Skeletal muscle satellite cell (primary cell): ENCODE results near the gene PPP1R16B.

Experiments used
- H3K27me3 ChIP-seq: 2 replicates; pipeline ENCODE4 v1.7.0; 2013; ENCODE audit warnings: low read length; ENCODE audit not compliant: control insufficient read depth, insufficient read depth
- H3K36me3 ChIP-seq: 2 replicates; pipeline ENCODE4 v1.7.0; 2013; ENCODE audit warnings: mild to moderate bottlenecking, control low read depth, low read length; ENCODE audit not compliant: insufficient read depth
- H3K4me1 ChIP-seq: 2 replicates; pipeline ENCODE4 v1.7.0; 2013; ENCODE audit warnings: low read length; ENCODE audit not compliant: control insufficient read depth, insufficient read depth
- H3K4me2 ChIP-seq: 2 replicates; pipeline ENCODE4 v1.7.0; 2013; ENCODE audit warnings: mild to moderate bottlenecking, low read length
- H3K4me3 ChIP-seq: 2 replicates; pipeline ENCODE4 v1.7.0; 2013; ENCODE audit warnings: low read length
- H3K9ac ChIP-seq: 2 replicates; pipeline ENCODE4 v1.7.0; 2013; ENCODE audit warnings: mild to moderate bottlenecking, low read depth, low read length, moderate library complexity
- H3K9me3 ChIP-seq: replicated peaks from 2 replicates; pipeline ENCODE4 v1.7.0; 2013; ENCODE audit warnings: mild to moderate bottlenecking, control low read depth, low read length

Gene PPP1R16B

DNA sequence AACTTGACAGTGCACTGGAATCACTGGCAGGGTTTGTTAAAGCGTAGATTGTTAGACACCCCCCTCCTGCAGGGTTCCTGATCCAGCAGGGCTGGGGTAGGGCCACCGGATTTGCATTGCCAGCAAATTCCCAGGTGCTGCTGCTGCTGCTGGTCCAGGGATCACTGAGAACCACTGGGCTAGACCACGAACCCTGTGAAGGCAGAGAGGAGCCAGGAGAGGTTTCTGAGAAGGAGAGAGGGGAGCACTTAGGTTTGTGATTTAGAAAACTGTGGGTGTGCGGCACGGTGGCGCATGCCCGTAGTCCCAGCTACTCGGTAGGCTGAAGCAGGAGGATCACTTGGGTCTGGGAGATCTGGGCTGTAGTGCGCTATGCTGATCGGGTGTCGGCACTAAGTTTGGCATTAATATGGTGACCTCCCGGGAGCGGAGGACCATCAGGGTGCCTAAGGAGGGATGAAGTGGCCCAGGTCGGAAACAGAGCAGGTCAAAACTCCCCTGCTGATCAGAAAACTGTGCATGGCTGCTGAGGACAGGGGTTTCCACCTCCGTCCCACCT is 67.1 kb downstream of the PPP1R16B start:
- H3K4me2 ChIP-seq, result no peak overlapping the region
- H3K36me3 ChIP-seq, result no peaks in the 10 kb centered on the region
- H3K4me1 ChIP-seq, result no peaks in the 10 kb centered on the region
- H3K4me3 ChIP-seq, result no peak overlapping the region
- H3K9ac ChIP-seq, result no peak overlapping the region
- H3K27me3 ChIP-seq, result peaks cover 49% of the 10 kb centered on the region
- no peaks in the 10 kb centered on the region for H3K9me3 ChIP-seq

DNA sequence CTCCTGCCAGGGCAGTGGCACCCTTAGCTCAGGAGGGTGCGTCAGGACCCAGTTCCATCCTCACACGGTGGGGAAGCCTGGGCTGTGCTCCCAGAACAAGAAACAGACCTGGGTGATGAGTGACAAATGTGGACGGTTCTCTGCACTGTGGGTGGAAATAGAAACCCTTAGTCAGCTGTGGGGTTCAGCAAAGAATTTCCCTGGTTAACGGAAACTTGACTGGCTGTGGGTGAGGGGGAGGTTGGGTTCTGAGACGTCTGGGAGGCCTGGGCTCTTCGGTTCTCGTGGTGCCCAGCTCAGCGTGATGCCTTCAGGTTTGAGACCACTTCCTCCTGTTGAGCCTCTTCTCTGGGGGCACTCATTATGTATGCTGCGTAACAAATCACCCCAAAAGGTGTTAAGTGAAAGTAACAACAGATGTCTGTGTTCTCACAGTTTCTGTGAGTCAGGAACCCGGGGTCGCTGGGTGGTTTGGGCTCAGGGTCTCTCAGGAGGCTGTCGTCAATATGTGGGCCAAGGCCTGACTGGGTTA is 67.6 kb downstream of the PPP1R16B start:
- Histone ChIP-seq H3K36me3 (no peaks in the 10 kb centered on the region), H3K4me3 (no peak overlapping the region), H3K9ac (no peak overlapping the region), H3K4me2 (no peak overlapping the region), H3K9me3 (no peaks in the 10 kb centered on the region), H3K27me3 (peaks cover 49% of the 10 kb centered on the region), H3K4me1 (no peaks in the 10 kb centered on the region)

DNA sequence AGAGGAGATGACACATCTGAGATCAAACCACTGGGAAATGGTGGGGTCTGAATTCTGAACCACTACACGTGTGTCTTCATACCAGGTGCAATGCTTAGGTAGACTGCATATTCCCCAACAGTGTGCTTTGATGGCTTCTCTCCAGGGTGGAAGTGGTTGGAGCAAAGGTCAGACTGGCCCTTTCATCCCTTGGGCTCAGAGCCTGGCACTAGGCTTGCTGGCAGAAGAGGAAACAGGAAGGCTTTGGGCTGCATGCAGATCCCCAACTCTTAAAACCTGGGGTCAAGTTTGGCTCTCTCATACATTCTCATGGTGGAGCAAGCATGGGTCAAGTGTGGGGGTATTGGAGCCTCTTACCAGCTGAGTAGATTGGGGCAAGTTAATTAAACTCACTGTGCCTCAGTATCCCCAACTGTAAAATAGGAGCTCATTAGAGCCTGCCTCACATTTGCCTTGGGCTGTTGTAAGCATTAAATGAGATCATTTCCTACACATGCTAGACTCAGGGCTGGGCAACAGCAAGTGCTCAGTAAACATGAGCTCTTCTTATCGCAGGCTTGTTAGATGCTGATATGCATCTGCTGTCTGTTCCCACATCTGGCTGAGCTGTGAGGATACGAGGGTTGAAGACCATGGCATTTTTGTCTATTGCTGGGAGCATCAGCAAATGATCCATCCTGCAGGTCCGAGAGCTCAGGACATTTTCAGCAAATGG is 69.1 kb downstream of the PPP1R16B start:
- Histone ChIP-seq H3K4me3 (no peak overlapping the region), H3K4me2 (no peak overlapping the region), H3K4me1 (no peaks in the 10 kb centered on the region), H3K9me3 (no peaks in the 10 kb centered on the region), H3K36me3 (no peaks in the 10 kb centered on the region), H3K27me3 (peaks cover 51% of the 10 kb centered on the region), H3K9ac (no peak overlapping the region)

DNA sequence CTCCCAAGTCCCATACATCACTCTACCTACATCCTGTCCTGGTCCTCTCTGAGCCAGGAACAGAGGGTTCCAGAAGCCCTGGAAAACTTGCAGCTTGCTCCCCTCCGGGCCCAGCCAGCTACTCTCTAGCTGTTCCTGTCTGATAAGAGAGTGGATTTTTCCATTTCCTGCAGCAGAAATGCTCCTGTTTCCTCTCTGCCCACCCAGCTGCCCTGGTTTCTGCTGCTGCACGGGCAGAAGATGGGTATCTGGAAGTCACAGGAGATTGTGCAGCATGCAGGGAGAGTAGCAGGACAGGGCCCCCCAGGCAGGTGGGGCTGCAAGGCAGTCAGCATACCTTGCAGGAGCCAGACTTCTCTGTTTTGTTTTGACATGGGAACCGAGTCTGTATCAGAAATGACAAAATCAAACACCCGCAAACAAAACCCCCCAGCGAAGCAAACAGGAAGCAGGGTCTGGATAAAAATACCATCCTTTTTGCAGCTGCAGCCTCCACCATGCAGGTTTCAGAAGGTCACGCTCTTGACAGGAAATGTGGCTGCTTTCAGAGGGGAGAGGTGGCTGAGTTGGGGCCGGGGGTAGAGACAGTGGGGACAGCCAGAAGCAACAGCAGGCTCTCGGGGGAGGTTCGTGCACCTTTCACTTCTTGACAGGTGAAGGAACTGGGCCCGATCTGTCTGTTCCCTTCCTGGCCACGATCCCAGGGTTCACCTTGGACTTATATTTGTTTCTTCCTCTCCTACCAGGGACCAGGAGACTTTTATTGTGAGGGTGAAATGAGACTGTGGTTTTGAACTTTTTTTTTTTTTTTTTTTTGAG is 69.9 kb downstream of the PPP1R16B start:
- H3K36me3 ChIP-seq, result no peaks in the 10 kb centered on the region
- H3K27me3 ChIP-seq, result peaks cover 55% of the 10 kb centered on the region
- no peak overlapping the region for H3K9ac ChIP-seq
- H3K4me1 ChIP-seq, result no peaks in the 10 kb centered on the region
- no peak overlapping the region for H3K4me2 ChIP-seq
- no peaks in the 10 kb centered on the region for H3K9me3 ChIP-seq
- H3K4me3 ChIP-seq, result no peak overlapping the region

DNA sequence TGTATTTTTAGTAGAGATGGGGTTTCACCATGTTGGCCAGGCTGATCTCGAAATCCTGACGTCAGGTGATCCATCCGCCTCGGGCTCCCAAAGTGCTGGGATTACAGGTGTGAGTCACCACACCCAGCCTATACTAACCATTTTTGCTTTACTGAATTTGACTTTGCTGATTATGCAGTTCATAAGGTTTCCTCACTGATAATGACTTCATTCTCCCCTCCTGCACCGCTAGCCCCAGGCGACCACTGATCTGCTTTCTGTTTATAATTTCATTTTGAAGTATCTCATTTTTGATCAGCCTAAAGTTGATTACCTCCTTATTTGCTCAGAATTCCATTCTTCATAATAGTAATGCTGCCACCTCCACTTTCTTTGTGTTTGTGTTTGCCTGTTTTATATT is 72.0 kb downstream of the PPP1R16B start:
- H3K4me1 ChIP-seq, result no peaks in the 10 kb centered on the region
- no peaks in the 10 kb centered on the region for H3K9me3 ChIP-seq
- H3K9ac ChIP-seq, result no peak overlapping the region
- H3K4me3 ChIP-seq, result no peak overlapping the region
- peaks cover 48% of the 10 kb centered on the region for H3K27me3 ChIP-seq
- H3K36me3 ChIP-seq, result no peaks in the 10 kb centered on the region
- no peak overlapping the region for H3K4me2 ChIP-seq

DNA sequence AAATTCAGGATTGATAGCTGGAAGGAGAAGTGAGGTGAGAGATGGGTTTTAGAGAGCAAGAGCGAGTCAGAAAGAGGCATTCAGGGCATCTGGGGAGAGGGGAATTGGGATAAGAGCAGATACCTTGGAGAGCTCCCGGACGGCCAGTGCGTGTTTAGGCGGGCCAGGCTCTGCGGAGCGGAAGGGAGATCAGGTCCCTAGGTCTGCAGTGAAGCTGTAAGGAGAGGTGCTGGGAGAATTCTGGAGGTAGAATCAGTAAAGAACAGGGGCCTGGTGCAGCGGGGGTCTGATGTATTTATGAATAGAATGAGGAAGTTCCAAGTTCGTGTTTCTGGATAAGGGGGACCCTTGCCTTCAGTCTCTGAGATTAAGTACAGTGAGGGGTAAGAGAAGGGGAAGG is 73.4 kb downstream of the PPP1R16B start:
- Histone ChIP-seq H3K27me3 (peaks cover 48% of the 10 kb centered on the region), H3K4me2 (no peak overlapping the region), H3K4me3 (no peak overlapping the region), H3K9me3 (no peaks in the 10 kb centered on the region), H3K9ac (no peak overlapping the region), H3K4me1 (no peaks in the 10 kb centered on the region), H3K36me3 (no peaks in the 10 kb centered on the region)

DNA sequence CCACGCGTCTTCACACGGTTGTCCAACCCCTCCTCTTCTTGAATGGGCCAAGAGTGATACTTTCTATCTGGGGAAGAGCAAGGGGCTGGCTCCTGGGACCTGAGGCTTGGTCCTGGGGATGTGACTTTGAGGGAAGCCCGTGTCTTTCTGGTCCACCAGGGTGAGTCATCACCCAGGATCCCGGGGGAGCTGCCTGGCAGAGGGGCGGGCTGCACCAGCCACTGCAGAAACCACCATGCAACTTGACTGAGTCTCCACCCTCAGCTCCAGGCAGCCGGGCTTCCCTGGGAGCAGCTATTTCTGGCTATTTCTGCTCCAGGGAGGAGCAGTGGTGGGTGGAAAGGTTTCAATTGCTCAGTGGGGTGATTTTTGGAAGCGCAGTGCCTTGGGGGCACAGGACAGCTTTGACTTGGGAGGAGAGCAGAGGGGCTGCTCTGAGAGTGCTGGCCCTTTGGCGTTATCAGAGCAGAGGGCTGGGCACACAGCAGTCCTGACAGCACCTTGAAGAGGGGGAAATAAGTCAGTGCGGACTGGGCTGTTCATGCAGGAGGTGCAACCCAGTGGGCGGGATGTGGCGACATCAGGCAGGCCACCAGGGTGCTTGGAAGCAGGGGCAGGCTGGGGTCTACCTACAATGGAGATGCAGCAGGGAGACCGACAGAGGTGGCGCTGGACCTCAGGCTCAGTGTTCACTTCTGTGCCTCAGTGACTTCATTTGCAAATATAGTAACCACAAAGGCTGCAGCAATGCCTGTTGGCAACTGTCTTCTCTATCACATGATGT is 75.6 kb downstream of the PPP1R16B start:
- Histone ChIP-seq H3K9ac (no peak overlapping the region), H3K4me1 (no peaks in the 10 kb centered on the region), H3K36me3 (no peaks in the 10 kb centered on the region), H3K4me2 (no peak overlapping the region), H3K4me3 (no peak overlapping the region), H3K9me3 (no peaks in the 10 kb centered on the region), H3K27me3 (peaks cover 30% of the 10 kb centered on the region)

DNA sequence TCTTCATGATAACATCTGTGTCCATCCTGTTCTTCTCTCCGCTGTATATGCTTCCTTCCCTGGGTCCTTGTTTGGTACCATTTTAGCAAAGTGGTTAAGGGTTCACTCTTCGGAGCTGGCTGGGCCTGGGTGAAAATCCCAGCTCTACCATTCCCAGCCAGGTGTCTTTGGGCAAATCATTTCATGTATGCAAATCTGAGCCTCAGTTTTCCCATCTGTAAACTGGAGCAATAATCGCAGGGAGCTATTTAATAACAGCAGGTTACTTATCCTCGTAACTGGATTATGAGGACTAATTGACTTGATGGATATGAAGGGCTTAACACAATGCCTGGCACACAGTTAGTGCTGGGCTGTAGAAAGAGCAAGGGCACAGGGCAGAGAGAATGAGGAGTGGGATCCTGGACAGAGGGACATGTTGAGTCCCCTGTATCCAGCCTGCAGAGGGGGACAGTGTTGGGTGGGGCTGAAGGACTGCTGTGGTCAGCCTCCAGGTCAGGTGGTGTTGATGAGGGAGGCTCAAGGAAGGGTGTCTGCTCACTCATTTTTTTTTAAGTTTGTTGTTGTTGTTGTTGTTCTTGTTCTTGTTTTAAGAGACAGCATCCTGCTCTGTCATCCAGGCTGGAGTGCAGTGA is 76.4 kb downstream of the PPP1R16B start:
- H3K9me3 ChIP-seq, result no peaks in the 10 kb centered on the region
- H3K4me3 ChIP-seq, result no peak overlapping the region
- no peak overlapping the region for H3K4me2 ChIP-seq
- H3K9ac ChIP-seq, result no peak overlapping the region
- H3K27me3 ChIP-seq, result peaks cover 35% of the 10 kb centered on the region
- H3K36me3 ChIP-seq, result no peaks in the 10 kb centered on the region
- no peaks in the 10 kb centered on the region for H3K4me1 ChIP-seq

DNA sequence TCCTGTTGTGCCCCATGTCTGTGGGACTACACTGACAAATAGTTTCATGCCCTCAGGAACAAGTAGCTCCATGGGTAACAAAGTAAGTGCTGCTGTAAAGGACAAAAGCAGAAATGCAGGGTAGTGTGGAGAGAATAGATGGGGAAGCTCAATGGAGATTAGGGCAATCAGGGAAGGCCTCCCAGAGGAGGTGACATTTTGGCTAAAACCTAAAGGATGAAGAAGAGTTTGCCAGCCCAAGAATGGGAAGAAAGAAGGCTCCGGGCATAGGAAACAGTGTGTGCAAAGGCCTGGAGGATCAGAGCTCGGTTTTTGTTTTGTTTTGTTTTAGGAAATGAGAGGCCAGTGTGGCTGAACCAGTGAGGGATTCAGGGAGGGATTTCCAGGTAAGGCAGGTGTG is 77.1 kb downstream of the PPP1R16B start:
- no peak overlapping the region for H3K9ac ChIP-seq
- no peak overlapping the region for H3K4me2 ChIP-seq
- H3K36me3 ChIP-seq, result no peaks in the 10 kb centered on the region
- H3K4me1 ChIP-seq, result no peaks in the 10 kb centered on the region
- H3K4me3 ChIP-seq, result no peak overlapping the region
- H3K9me3 ChIP-seq, result no peaks in the 10 kb centered on the region
- H3K27me3 ChIP-seq, result peaks cover 39% of the 10 kb centered on the region

DNA sequence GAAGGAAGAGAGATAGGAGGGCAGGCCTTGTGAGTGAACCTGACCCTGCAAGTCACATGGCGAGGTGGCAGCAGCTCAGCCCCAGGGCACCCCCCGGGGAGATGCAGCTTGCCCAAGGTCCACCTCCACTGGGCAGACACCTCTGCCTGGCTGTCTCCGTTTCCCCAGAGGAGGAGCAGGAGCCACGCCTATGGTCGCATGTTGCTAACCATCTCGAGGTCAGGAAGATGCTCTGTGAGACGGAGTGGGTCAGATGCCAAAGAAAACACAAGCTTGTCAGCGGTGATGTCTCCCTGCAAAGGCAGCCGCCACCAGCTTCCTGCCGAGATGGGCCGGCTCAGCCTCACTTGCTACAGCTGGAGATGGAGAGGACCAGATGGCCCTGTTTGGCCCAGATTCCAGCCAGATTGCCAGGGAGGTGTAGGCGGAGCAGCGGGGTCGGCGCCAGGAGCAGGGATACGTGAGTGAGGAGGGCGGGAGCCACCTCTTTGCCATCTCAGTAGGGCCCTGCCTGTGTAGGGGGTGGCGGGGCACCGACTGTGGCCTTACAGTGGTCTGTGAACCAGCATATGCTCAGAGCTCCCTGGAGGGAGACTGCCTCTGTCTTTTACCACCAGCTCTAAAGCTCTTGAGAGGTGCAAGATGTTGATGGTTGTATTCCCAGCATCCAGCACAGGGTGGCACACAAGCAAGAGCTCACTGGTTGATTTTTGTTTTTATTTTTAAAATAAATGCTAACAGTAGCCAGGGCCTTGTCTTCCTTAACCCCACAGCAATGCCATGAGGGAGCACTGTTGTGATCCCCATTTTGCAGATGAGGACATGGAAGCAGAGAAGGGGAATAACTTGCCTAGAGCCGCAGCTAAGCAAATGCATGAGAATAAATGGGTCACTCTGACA is 77.8 kb downstream of the PPP1R16B start:
- Histone ChIP-seq H3K4me2 (no peak overlapping the region), H3K27me3 (peaks cover 39% of the 10 kb centered on the region), H3K4me1 (no peaks in the 10 kb centered on the region), H3K36me3 (no peaks in the 10 kb centered on the region), H3K9ac (no peak overlapping the region), H3K4me3 (no peak overlapping the region), H3K9me3 (no peaks in the 10 kb centered on the region)
